GM19452 (cell line): ENCODE results near the gene DLG2.
"Not testable (repeated sequence)": the region's sequence is repeated elsewhere in the genome, so short reads cannot be mapped to it uniquely, and the experiment has no call there.

Experiments
- ATAC-seq: cut with Tn5 transposase; IDR thresholded peaks from one replicate; pipeline ENCODE4 v1.9.1; 2021; ENCODE audit not compliant: unreplicated experiment

Gene DLG2

DNA sequence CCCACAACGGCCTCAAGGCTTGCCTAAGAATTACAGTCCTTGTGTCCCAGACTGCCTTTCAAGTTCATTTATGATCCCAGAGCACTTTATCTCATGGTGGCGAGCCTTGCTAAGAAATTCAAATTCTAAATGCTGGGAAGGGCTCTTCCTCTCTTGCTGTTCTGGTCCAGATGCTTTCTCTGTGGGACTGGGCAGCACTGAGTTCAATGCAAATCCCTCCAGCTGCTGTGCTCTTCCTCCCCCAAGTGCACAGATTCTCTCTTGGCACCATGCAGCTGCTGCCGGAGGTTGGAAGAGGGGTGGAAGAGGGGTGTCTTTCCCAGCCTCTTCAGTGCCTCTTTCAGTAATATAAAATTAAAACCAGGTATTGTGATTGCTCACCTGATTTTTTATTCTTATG lies 828.0 kb downstream of the DLG2 start:
- no peak for ATAC-seq

DNA sequence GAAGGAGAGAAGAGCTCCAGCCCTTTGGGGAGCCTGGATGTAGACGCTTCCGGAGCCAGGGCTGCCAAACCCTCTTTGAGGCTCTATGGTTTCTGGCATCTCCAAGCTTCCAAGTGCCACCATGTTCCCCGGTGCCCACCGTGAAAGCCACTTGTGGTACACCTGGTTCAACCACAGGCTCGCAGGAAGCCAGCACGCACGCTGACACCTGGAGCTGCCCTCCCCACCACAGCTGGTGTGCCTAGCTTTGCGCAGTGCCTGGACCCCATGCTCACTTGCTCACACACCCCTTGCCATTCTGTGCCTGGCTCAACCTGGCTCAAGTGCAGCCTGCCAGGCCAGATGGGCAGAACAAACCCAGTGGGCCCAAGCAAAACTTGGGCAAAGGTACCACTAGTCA lies 831.4 kb downstream of the DLG2 start:
- no peak for ATAC-seq

DNA sequence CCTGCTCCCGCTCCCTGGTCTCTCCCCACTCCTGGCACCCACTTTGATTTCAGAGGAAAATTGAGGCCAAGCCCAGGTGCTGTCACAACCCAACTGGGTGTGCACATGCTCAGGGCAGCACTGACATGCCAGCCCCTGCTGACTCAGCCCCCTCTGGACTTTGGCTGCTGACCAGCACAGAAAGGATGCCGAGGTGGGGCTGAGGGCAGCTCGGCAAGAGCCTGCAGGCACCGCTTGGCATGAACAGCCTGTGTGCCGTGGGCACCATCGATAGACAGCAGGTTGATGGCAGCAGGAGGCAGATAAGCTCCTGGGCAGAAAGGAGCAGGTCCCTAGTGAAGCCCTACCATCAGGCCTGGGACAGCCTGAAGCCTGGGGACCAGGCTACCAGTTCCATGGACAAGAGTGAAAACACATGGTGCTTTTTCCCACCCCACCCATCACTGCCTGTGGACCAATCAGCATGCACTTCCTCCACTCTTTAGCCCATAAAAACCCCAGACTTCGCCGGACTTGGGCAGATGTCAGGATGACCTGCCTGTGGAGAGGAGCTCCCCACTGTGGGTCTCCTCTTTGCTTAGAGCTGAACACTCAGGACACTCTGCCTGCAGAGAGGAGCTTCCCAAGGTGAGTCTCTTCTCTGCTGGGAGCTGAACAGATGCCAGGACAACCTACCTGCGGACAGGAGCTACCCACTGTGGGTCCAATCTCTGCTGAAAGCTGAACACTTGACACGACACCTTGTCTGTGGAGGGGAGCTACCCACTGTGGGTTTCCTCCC lies 832.3 kb downstream of the DLG2 start:
- no peak for ATAC-seq

DNA sequence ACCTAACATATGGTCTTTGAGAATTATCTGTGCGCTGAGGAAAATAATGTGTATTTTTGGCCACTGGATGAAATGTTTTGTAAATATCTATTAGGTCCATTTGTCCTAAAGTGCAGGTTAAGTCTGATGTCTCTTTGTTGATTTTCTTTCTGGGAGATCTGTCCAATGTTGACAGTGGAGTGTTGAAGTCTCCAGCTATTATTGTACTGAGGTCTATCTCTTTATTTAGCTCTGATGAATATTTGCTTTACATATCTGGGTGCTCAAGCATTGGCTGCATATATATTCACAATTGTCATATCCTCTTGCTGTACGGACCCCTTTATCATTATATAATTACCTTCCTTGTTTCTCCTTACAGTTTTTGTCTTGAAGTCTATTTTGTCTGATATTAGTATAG lies 833.8 kb downstream of the DLG2 start:
- no peak for ATAC-seq

DNA sequence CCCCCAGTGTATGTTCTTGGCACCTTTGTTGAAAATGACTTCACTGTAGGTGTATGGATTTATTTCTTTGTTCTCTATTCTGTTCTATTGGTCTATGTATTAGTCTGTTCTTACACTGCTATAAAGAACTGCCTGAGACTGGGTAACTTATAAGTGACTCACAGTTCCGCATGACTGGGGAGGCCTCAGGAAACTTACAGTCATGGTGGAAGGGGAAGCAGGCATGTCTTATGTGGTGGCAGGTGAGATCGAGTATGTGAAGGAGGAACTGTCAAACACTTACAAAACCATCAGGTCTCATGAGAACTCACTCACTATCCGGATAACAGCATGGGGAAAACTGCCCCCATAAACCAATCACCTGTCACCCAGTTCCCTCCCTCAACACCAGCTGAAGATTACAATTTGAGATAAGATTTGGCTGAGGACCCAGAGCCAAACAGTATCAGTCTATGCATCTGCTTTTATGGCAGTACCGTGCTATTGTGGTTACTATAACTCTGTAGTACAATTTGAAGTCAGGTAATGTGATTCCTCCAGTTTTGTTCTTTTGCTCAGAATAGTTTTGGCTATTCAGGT lies 836.2 kb downstream of the DLG2 start:
- ATAC-seq, result no peak

DNA sequence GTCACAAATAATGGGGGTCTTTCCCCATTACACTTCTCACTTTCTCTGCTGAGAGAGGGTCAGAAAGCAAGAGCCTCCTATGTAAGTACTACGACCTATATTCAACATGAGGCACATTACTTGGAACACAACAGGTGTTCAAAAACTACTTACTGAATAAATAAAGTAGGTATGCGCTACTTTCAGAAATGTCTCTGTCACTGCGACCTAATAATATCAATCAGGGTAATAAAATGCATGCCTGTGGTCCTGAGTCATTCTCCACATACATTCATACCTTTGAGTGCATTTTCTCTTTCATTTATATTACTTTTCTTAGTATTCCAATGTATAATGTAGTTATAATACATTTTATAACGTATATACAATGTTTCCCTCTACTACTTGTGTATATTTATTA lies 838.9 kb downstream of the DLG2 start:
- ATAC-seq, result no peak

DNA sequence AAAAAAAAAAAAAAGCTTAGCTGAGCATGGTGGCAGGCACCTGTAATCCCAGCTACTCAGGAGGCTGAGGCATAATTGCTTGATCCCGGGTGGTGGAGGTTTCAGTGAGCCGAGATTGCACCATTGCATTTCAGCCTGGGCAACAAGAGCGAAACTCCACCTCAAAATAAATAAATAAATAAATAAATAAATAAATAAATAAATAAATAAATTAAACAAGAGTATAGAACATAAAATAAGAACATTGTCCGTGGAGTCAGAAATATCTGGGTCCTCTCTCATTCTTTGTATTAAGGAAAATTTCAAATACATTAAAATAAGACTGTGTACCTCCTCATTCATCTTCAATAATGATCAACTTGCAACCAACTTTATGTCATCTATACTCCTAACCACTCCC lies 843.0 kb downstream of the DLG2 start:
- not testable (repeated sequence) for ATAC-seq

DNA sequence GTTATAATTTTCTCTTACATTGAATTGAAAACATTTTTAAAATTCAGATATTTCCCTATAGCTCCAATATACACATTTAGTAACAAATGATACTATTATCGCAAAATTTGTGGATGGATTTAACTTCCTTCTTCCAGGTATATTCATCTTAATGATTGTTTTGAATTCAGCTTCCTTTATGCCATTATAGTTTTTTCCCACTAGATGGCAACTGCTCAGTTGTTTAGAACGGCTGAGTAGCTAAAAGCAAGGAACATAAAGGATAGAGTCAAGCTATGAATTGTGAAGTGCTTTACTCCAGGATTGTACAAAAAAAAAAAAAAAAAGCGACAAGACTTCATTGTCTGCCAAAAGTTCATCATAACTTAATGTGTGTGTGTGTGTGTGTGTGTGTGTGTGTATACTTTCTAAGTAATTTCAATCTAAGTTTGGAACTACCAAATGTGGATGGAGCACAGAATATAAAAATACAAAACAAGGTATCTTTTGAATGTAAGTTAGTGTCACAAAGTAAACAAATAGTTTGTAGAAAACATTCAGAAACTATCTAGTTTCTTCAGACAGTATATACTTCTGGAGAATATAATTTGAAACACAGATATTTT lies 846.4 kb downstream of the DLG2 start:
- no peak for ATAC-seq

DNA sequence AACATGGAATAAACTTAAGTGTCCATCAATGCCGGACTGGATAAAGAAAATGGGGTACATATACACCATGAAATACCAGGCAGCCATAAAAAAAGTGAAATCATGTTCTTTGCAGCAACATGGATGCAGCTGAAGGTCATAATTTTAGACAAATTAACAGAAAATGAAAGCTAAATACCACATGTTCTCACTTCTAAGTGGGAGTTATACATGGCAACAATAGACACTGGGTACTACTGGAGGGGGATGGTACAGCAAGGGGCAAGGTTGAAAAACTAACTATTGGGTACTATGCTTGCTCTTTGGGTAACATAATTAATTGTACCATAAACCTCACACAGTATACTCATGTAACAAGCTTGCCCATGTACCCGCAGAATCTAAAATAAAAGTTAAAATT lies 851.6 kb downstream of the DLG2 start:
- no peak for ATAC-seq

DNA sequence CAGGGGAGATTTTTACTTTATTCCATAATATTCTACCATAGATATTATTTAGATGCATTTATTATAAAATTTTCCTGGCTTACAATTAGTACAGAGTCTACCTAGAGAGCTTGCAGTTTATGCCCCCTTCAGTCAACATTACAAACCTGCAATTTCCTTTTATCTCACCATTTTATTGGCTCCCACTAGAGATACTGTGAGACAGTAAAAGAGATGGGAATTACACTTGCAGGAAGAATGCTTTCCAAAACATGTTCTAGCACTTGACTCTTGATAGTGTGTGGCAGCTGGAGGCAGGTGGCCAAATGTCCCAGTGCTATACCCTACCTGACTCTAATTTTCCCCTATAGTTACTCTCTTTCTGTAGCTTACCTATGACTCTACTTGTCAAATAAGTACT lies 863.2 kb downstream of the DLG2 start:
- no peak for ATAC-seq

DNA sequence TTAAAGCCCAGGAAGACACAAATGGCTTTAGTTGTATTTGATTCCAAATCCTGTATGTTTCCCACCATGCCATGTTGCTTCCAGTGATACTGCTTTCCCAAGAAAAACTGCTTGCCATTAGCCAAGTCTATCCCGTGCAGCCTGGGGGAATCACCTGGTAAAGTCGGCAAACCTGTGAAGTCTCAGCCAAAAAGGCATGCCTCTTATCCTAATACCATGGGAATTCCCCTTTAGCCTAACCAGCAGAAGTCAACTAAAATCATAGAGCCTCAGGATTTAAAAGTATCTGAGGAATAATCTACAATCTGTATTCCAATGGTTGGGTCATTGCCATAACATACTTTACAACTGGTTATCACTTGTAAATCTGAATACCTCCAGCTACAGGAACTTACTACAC lies 869.4 kb downstream of the DLG2 start:
- no peak for ATAC-seq

DNA sequence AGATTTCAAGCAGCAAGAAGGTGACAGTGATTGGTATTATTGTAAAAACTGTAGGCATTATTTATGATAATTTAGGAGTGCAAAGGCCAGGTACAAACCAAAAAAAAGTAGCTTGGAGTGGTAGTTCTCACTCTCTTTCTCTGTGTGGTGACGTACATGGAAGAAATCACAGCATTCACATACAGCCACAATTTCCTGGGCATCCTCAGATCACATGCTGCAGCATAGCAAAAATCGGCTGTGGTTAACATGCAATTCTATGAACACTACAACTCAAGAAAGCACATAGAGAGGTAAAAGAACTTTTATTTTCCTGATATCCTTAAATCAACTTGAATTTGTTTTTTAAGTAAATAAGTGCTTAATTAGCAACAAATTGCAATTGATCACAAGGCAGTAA lies 875.8 kb downstream of the DLG2 start:
- no peak for ATAC-seq

DNA sequence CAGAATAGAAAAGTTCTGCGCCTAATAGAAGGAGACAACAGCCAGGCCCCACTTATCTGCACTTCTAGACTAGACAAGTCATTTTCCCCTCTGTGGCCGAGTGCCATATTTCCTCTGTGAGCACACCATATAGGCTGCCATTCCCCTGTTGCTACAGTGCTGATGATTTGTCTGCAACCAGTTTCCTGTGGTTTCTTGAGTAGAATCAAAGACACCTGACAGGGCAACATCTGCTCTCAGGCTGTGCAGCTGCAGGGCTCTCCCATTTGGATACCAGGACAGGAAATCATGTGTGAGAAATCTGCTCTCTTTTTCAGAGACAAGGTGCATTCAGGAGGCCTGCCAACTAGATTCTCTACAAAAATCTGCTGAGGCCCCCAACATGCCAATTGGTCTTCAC lies 879.3 kb downstream of the DLG2 start:
- no peak for ATAC-seq

DNA sequence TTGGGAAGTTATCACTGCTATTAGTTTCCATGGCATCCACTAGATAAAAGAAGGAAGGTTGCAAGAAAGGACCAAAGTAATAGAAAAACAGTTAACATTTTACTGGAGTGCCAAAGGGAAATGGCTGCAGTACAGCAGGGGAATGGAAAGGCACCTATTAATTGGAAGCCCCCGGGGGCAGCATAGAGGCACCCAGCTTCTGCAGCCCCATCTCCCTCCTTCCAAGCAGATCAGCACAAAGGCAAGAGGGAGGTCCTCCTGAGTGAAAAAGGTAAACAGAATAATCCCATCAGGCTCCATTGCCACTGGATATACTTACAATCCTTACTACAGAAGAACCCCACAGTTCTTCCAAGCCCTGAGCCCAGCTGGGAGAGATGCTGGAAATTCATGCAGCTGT lies 887.1 kb downstream of the DLG2 start:
- no peak for ATAC-seq

DNA sequence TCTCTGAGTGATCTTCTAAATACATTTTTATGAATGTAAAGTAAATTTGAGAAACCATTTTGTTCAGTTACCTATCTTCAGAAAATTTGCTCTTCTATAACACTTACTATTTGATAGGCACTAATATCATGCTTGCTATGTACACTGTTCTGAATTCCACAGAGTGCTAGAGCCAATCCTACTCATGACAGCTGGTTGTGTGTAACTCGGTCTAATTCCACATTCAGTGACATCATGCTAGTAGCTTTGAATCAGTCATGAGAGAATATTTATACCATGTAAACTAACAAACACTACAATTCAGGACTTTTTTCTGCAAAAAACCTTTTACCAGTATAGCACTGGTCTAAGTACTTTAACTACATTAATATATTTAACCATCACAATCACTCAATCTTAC lies 902.9 kb downstream of the DLG2 start:
- no peak for ATAC-seq

DNA sequence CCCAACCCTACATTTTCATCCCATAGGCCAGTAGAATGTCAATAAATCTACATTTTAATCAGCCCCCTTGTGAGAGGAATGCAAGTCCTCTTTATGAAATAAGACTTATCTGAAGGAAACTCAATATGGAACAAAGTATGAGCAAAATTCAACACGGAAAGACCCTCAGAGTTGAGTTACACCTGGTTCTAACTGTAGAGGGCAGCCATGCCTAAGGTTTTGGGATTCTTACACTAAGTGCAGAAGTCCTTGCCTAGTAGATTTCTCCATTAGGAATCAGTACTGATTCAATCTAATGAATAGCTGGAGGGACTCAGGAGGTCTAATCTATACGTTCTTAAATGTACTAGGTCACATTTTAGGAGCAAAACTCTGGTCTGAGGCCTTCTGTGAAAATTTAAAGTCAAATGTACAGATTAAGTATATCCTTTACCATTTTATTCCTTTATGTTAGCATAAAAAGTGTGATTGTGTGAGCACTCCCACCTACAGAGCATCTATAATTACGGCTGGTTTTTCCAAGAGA lies 904.5 kb downstream of the DLG2 start:
- no peak for ATAC-seq

DNA sequence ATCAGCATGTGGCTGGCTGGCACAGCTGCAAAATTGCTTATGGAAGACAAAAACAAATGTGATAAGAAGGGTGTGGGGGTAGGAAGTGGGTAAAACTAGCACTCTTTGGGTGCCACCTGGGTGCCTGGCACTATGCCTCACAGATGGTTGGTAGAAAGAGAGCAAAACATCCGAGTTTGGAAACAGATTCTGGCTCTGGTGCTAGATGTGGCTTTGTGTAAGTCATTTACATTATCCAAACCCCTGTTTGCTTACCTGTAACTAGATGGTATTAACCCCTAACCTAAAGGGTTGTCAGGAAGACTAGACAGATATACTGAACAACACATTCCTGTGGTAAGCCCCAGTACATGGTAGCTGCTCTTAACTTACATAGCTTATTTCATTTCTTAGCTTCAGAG lies 905.6 kb downstream of the DLG2 start:
- ATAC-seq, result no peak

DNA sequence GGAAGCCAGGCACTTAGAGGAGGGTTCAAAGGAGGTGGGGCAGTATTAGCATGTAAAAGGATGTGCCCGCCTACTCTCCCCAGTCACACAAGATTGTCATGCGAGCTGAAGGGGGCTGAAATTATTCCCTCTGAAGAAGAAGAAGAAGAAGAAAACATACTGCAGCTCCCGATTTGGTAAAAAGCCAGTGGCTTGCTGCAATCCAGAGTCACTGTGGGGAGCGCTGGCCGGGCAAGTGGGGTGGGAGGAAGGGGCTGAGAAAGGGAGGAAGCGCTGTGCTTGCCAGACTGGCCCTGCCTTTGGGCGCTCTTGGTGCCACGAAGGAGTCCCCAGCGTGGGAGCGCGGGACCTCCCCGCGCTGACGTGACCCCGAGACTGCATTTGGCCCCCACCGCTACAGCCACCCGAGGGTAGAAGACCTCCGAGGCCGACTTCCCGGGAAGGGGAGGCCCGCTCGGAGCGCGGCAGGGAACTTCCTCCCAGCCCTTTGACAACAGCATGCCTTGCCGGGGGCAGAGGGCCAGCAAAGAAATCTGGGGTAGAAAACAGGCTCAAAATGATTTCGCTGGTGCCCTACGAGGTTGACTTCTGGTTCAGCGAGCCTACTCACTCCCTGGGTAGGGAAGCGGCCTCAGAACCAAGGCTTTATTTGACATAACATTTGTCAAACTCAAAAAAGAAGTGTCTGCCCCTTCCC lies 906.3 kb downstream of the DLG2 start:
- ATAC-seq, result no peak

DNA sequence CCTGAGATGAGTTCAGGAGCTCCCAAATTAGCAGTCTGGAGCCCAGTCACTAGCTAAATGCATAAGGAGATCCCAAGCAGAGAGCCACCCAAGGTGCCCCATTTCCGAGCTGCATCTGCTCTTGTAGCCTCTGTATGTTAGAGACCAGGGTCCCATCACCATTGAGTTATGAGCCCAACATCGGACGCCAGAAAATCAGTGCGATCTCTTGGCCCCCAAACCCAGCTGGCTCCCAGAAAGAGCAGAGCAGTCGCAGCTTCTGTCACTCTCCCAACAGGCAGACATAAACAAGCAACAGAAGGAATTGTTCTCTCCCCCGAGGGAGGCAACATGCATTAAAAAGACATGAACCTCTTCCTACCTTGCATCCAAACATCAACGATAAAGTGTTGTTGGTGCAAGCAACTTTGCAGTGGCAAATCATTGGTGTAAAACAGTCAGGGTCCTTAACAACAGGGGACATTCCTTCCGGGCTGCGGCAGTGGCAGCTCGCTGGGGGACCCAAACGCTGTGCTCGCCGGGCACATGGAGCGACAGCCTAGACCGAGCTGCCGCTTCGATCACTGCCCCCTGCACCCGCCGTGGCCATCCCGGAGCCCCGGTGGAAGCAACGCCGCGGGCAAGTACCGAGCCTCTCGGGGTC lies 907.1 kb downstream of the DLG2 start:
- no peak for ATAC-seq

DNA sequence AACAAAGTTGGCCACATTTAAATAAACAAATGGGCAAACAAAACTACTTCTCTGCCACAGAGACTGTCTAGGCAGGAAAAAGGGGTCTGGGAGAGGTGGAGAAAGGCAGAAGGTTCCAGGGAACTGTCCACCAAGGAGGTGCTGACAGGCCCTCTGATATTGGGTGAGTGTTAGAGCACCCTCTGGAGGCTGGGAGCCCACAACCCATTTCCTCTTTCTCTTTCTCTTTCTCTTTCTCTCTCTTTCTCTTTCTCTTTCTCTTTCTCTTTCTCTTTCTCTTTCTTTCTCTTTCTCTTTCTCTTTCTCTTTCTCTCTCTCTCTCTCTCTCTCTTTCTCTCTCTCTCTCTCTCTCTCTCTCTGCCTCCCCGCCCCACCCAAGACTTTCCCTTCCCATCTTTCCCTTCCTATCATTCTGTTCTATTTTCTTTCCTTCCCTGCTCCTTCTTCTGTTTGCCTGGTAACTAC lies 912.8 kb downstream of the DLG2 start:
- peak; percentile 95 for ATAC-seq

DNA sequence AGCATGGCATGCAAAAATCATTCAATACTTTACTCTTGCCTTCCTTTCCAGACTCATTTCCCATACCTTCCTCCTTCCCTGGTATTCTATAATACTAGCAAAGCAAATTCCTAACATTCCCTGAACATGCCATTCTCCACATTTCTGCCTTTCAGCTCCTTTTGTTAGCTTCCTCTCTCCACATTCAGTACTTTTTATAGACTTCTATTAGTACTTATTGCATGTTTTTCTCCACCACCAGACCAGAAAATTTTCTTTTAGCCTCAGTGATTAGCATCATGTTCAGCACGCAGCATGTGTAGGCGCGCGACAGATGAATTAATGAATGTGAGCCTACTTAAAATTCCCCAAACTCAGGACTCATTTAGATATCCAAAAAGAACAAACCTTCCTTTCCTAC lies 935.3 kb downstream of the DLG2 start:
- no peak for ATAC-seq
